Amniotic epithelial cell (primary cell): Measurements from ENCODE around the gene ZNF302.
A peak's percentile ranks its signal among the peaks of the same experiment; 100 is the strongest.
"Not testable (repeated sequence)": the region's sequence is repeated elsewhere in the genome, so short reads cannot be mapped to it uniquely, and the experiment has no call there.

ENCODE experiments used
- DNase-seq: peaks from one replicate; pipeline ENCODE4 v3.0.0-alpha.2; 2010; ENCODE audit warnings: low read depth

The ZNF302 gene

DNA sequence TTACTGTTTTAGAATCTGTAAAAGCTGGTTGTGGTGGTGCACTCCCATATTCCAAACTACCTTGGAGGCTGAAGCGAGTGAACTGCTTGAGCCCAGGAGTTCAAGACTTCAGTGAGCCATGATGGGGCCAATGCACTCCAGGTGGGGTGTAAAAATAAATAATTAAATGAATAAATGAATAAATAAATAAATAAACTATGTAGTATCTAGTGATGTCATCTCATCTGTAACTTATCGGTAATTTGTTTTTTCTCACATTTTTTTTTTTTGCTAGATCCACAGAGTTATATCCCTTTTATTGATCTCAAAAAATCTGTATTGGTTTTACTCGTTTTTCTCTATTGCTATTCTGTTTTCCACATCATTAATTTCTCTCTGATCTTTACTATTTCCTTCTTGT, 5.5 kb upstream of the ZNF302 start:
- no peak for DNase-seq

DNA sequence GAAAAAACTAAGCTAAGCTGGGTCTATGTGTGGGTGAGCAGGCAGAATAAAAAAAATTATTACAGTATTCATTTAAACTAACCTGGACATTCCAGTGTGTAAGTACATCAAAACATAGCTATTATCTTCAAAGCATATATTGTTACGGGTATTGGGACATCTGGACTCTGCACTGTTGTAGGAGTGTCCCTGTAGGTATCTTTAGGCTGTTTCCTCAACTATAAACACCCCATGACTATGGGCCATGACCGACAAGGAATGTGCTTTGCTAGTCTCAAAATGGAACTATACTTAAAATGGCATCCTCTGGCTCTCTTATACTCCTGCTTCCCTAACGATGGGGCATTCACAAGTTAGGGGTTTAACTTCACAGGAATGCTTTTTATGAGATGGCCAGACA, 3.9 kb upstream of the ZNF302 start:
- DNase-seq: no peak

DNA sequence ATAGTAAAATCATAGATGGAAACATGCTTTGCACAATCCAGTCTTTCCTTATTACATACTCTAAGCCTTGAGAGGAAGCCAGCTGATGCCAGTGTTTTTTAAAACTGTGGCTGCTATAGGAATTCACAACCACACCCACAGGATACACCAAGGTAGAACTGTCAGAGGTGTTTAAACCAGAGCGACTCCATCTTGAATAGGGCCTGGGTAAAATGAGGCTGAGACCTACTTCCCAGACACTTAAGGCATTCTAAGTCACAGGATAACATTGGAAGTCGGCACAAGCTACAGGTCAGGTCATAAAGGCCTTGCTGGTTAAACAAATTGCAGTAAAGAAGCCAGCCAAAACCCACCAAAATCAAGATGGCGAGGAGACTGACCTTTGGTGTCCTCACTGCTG, 2.2 kb upstream of the ZNF302 start:
- no peak for DNase-seq

DNA sequence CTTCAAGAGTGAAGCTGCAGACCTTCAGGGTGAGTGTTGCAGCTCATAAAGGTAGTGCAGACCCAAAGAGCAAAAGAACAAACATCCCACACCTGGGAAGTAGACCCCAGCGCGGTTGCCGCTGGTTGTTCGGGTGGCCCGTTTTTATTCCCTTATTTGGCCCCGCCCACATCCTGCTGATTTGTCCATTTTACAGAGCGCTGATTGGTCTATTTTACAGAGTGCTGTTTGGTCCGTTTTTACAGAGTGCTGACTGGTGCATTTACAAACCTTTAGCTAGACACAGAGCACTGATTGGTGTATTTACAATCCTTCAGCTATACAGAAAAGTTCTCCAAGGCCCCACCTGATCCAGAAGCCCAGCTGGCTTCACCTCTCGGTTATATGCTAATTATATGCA, 1.6 kb upstream of the ZNF302 start:
- no peak for DNase-seq

DNA sequence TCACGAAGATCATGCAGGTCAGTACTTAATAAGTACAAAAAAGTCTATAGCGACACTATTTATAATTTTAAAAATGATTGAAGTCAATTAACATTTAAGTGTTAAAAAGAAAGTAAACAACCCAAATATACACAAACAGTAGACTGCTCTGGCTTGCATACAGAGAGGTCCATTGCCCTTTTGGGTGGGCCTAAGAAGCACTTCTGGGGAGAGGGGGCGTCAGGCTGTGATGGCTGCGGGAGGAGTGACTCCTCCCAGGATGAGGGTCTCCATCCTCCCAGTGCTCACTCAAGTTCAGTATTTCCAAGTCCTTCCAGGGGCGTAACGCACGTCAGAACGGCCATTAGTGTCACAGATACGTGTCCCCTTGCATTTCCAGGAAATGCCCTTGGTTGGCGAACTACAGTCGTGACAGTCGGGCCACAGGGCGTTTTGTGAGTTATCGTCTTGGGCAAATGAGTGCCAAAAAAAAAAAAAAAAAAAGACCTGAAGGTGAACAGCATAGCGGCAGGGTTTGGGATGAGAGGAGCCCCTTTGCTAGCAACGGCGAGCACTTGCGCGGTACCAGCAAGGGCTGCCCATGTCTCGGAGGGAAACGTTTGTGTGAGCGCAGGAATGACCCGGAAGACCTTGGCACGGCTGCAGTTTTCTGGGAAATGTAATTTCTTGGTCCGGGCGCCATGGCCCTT, 637 bp upstream of the ZNF302 start, which contains the start of gene SCGB2B2:
TSS of gene SCGB2B2 (minus strand) at position 463 of the 689 bp plus-strand sequence. CDS start 82,596 bp downstream, outside the sequence.
- DNase-seq: no peak

DNA sequence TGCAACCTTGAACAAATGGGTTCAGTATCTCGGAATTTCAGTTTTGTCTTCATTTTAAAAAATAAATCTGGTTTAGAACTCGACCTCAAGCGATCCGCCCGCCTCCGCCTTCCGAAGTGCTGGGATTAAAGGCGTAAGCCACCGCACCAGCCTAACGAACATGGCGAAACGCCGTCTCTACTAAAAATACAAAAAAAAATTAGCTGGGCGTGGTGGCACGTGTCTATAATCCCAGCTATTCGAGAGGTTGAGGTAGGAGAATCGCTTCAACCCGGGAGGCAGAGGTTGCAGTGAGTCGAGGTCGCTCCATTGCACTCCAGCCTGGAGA, 571 bp downstream of the ZNF302 start:
- DNase-seq: no peak

DNA sequence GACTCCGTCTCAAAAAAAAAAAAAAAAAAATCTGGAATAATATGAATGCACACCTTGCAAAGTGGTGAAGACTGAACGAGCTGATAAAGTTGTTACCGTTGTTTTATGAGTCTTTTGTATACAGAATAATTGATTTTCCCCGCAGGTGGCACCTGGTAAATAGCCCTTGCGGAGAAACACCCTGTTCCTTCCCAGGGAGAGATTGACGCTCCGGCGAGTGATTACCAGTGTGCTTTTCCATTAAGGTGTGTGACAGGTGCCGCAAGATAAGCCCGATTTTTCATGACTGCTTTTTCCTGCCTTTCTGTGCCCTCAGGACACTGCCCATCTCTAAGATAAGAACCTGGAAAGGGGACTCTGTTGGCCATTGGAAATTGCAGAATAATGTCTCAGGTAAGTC, 943 bp downstream of the ZNF302 start:
- no peak for DNase-seq

DNA sequence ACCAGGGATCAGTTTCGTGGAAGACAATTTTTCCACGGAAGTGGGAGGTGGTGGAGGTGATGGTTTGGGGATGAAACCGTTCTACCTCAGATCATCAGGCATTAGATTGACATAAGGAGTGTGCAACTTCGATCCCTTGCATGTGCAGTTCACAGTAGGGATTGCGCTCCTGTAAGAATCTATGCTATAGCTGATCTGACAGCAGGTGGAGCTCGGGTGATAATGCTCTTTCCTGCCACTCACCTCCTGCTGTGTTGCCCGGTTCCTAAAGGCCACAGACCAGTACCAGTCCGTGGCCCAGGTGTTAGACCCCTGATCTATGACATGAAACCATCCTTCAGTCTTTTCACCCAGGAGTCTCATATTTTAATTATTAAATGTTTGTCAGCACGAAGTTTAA, 4.0 kb downstream of the ZNF302 start:
- DNase-seq: no peak

DNA sequence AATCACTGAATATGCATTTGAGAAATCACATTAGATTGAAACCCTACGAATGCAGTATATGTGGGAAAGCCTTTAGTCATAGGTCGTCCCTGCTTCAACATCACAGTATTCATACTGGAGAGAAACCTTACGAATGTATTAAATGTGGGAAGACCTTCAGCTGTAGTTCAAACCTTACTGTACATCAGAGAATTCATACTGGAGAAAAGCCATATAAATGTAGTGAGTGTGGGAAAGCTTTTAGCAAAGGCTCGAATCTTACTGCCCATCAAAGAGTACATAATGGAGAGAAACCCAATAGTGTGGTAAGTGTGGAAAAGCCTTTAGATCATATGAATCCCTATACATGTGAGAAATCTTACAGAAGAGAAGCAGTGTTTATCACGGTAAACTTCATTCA, 7.8 kb downstream of the ZNF302 start:
- DNase-seq: not testable (repeated sequence)

DNA sequence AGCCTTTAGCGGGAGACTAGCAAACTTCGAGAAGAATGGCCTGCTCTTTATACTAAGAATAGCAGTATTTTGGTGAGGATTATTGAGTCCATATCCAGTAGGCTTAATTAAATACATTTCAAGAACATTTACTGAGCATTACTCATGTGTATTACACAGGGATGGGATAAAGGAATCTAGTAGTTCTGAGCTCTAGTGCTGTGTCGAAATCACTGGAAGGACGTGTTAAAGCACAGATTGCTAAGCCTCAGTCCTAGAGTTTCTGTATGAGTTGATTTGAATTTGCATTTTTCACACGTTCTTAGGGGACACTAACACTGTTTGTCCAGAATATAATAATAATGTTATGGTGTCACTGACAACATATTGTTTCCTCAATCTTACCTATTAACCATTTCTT, 9.0 kb downstream of the ZNF302 start:
- DNase-seq: peak; percentile 21

DNA sequence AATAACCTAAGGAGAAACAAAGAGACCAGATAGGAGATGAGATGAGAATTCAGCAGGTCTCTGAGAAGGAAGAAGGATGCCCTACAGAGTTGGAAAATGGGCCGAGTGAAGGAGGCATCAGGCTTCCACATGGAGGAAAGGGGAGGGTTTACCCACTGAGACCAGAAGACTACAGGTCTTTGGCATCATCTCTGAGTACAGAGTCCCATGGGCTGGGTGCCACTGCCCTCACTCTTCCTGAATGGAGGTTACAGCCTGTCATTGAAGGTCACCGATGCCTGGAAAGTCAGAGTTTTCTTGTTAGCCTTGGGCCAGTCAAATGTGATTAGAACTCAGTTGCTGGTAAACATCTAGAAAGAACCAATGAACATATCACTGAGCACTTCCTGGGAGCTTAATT, 9.9 kb downstream of the ZNF302 start:
- no peak for DNase-seq

DNA sequence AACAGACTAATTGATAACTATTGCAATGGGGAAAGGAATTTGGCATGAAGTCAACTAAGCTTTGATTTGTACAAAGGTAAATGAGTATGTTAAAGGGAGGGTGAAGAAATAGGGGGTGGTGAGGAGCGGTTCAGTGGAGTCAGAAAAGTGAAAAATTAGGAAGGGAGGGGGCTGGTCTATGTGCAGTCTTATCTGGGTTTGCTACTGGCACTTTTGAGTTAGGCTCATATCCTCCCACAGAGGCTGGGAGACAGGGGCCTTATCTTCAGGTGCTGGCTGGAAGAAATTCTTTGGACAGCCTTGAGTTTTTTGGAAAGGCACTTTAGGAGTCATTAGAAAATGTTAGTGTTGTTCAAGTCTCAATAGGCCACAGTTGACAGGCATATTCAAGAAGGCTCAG, 11.1 kb downstream of the ZNF302 start:
- DNase-seq: no peak

DNA sequence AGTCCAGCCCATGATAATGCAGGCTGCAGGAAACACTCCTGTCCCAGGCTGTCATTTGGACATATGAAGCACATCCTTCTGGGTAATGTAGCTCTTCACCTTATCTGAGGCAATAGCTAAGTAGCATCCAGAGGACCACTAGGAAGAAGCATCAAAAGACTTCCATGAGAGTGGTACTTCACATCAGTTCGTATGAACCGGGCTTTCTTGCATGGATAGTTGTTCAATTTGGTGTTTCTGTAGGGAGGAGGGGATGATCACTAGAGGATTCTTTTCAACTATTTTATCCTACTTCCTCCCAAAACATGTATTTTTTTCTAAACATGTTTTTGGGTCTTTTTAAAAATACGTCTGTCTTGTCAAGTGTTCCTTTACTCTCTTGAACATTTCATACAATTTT, 12.9 kb downstream of the ZNF302 start:
- no peak for DNase-seq

DNA sequence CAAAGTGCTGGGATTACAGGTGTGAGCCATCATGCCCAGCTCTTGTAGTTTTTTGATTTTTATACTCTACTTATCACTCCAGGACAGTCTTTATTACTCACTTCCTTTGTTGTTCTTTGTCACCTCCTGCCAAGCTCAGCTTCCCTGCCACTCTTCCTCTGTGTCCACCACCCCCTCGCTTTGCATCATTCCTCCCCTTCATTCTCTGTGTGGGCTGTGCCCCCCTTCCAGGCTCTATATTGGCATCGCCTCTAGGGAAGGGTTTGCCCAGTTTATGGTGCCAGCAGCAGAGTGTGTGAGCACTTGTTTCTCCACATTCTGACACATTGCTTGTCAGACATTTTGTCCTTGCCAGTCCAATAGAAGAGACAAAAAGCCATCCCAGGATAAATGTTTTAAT, 15.1 kb downstream of the ZNF302 start:
- no peak for DNase-seq

DNA sequence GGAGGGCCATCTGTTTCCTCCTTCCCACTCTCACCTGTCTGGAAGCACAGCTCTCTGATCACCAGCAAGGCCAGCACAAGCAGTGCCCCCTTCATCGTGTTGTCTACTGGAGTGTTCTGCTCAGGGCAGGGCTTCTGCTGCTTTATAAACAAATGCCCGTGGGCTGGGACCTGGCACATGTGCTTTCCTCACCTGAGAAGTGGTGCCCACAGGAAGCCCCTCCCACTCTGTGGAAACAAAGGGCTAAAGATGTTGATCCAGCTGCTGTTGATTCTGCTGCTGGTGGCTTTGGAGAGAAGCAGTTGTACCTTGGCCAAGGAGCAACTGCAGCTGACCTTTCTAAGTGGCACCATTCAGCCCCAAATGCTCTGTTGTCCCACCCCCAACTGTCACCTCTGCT, 30.2 kb downstream of the ZNF302 start:
- DNase-seq: no peak

DNA sequence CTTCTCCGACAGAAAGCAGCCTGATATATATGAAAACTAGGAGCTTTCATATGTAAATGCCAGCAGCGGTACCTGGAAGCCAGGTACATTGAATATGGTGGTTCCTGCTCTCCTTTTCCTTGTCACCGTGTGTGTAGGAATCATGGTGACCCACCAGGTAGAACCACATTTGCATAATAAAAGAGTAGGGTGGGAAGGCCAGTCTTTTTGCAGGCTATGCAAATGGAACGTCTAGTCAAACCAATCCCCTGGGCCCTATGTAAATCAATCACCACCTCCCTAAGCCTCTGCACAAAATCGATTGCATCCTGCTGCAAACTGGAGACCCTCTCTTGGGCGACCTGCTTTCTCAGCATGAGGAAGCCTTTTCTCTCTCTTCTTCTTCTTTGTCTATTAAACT, 34.4 kb downstream of the ZNF302 start:
- no peak for DNase-seq

DNA sequence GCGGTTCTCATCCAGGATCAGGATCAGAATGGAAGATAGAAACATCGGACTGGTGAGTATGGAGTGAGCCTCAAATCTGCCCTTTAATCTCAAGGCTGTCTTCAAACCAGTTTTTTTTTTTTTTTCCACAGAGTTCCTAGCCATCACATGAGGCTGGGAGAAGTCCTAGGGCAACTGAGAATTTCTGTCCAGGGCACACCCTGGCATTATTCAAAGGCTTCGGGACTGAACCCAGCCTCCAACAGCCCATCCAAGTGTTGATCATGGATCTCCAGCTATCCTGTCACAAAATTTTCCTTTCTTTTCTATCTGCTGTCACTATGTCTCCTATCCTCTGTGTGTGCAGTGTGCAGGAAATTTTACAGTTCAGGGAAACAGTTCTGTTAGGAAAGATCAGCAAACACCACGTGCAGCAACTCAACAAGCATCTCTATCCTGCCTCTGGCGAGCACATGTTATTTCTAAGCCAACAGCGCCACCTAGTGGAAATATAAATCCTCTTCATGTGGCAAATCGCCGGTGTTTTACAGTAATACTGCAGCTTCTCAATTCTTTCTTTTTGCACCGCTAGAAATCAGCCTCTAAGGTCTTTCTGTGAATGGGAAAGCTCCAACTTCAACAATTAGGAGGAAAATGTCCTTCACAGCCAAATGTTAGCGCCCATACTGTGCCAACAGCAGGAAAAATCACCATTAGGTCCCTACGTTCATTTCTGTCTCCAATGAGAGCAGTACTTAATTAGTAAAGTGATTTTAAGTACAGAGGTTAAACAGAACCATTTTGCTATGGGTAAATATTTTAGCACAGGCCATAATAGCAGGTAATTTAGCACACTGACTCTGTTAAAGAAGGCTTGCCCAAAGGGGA, 35.1 kb downstream of the ZNF302 start:
- peak; percentile 75 for DNase-seq

DNA sequence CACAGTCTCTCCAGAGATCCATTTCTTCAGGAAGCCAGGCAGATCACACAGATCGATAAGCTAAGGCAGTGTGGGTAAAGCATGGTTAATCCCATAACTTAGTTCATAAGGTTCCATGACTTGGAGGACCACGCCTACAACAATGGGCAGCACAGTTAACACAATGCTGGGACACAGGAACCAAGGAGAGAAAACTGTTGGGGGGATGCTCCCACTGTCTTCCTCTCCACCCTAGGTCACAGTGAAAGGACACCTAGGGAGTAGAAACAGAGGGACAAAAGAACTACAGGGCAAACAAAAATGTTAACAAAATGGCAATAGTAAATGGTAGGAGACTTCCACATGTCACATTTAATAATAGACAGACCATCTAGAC, 35.8 kb downstream of the ZNF302 start:
- DNase-seq: no peak

DNA sequence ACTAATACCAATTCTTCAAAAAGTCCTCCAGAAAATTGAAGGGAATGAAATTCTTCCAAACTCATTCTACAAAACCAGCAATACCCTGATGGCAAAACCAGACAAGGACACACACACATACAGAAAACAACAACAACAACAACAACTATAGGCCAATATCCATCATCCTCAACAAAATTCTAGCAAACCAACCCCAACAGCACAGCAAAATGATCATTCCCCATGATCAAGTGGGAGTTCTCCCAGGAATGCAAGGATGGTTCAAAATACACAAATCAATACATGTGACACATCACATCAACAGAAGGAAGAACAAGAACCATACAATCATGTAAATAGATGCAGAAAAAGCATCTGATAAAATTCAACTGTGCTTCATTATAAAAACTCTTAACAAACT, 37.9 kb downstream of the ZNF302 start:
- no peak for DNase-seq

DNA sequence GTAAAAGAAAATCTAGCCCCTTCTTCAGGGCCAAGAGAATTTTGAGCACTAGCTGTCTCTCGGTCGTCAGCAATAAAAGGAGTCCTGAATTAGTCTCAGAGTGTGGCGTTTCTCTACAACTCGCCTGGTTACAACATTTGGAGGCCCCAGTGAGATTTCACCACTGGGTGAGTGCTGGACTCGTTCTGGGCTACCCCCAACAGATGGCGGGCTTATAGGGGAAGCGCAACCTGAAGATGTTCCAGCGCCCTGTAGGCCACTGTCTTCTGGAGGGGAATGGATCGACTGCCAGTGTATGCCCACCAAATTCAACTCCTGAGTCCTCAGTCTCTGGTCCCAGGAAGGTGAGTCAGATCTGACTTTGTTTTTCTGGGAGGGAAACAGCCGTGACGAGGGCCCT, 44.9 kb downstream of the ZNF302 start:
- DNase-seq: no peak

DNA sequence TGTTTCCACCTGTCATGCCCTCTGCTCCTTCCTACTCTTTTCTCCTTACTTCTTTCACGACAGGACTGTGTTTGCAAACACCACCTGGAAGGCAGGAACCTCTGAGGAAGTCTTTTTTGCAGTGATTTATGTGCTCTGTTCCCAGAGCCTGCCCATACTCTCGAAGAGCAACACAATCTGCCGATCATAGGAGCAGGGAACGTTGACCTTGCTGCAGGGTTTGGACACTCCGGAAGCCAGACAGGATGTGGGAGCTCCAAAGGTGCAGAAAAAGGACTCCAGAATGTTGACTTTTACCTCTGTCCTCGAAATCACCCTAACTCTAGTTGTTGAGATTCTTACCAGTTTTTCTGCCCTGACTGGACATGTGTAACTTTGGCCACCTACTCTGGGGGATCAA, 47.9 kb downstream of the ZNF302 start:
- DNase-seq: no peak

DNA sequence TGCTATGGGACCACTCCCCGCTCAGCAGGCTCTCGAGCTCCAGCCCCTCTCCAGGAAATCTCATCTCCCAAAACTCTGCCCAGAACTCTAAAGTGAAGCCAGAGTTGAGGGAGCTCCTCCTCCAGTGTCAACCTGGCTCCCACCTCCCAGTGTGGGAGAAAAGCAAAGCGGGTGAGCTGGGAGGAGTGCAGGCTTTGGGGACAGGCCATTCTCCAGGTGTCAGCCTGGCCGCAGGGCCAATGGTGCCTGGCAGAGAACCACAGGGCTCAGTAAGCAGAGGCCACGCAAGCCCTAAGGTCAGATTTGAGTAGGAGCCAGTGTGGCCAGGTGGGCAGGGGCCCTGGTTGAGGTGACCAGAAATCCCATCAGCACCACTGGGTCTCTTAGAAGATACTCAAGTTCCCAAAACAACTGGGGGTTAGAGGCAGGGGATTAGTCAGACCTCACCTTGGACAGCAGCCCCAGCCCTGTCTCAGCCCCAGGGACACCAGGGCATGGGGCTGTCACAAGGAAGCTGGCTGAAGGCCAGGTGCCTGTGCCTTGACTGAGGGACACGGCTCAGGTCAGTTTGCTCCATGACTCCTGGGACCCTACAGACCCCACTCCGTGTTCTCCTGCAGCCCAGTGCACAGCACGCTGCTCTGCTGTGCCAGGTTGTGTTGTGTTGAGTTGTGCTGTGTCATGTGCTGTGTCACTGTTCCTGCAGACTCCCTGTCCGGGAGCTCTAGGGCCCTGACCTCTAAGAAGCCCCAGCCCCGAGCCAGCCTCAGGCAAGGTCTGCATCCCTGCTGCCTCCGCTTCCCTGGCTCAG, 53.7 kb downstream of the ZNF302 start:
- DNase-seq: no peak

DNA sequence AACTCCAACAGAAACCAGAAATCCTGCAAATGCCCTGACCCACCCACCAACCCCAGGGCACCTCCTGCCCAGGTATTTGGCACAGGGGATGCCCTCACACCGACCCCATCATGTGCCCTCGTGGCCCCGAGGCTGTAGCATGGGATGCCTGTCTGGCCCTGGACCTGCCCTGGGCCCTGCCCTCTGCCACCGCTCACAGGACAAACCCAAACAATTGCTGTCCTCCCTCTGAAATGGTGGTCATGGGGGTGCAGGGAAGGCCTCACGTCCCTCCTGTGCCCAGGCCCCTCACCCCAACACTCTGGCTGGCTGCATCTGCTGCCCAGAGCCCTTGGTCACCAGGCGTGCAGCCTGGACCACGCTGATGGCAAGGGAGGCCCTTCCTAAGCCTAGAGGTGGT, 54.5 kb downstream of the ZNF302 start:
- DNase-seq: no peak
